HG03175 (cell line): ENCODE results near the gene NOX4.
"Not testable (repeated sequence)": the region's sequence is repeated elsewhere in the genome, so short reads cannot be mapped to it uniquely, and the experiment has no call there.

Source experiments
- ATAC-seq: cut with Tn5 transposase; IDR thresholded peaks from one replicate; pipeline ENCODE4 v1.9.1; 2021; ENCODE audit warnings: mild to moderate bottlenecking, moderate library complexity; ENCODE audit not compliant: unreplicated experiment

NOX4 gene

DNA sequence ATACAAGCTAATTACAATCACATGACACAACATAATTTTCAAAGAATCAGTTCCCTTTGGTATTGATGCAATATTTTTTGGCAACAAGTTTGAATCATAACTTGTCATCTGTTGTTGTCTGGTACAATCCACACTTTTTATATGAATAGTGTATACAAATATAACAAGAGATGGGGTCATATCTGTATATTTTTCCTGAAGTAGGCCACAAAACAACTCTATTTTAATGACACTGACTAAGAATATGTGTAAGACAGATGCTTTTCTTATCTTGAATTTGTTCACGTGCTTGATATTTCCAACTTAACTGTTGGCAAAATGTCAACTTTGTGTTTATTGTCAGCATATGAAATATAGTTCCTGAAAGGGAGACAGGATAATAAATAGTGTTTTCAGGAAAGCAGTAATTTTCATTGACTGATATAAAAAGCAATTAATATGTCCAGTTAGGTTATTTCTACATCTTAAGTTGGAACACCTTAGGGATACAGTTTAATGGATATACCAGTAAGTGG lies 27.9 kb downstream of the NOX4 start:
- no peak for ATAC-seq

DNA sequence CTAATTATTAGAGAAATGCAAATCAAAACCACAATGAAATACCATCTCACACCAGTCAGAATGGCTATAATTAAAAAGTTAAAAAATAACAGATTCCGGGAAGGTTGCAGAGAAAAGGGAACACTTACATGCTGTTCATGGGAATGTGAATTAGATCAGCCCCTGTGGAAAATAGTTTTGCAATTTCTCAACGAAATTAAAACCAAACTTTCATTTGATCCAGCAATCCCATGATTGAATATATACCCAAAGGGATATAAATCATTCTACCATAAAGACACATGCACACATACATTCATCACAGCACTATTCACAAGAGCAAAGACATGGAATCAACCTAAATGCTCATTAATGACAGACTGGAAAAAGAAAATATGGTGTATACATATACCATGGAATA lies 32.5 kb downstream of the NOX4 start:
- no peak for ATAC-seq

DNA sequence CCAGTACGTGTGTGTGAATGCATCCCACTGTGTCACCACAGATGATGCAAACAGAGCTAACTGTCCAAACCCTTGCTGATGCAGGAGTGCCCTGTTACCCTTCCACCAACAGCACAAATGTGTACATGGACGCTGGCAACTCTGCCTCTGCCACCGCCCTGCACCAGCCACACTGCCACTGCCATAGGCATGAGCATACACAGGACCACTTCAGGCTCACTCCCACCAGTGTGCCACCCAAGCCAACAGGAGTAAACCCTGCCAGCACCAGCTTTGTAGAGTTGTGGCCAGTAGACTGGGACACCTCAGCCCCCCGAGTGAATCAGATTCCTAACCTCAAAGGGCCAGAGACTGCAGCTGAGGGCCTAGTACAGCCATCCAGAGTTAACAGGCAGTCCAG lies 34.0 kb downstream of the NOX4 start:
- ATAC-seq: no peak

DNA sequence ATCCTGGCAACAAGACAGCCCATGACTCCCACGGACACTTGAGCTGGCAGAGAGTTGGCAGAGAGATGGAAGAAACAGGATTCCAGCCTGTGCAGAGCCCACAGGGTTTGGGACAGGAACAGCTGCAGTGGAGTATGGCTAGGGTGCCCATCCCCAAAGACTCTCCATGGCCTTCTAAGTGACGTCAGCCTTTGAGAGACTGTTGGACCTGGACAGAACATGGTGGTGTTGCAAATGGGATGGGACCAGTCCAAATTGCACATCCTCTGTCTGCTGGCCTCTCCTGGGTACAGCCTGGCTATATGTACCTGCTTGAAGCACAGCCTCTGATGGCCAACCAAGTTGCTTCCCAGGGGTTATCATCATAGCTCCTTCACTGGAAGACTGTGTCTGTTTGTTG lies 34.5 kb downstream of the NOX4 start:
- no peak for ATAC-seq

DNA sequence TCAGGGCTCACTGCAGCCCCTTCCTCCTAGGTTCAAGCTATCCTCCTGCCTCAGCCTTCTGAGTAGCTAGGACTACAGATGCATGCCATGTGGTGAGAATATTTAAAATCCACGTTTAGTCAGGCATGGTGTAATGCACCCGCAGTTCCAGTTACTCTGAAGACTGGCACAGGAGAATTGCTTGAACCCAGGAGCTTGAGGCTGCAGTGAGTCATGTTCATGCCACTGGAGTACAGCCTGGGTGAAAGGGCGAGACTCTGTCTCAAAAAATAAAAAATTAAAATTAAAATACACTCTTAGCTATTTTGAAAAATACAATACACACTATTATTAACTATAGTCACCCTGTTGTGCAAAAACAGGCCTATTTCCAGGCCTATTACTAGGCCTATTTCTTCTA lies 38.4 kb downstream of the NOX4 start:
- no peak for ATAC-seq

DNA sequence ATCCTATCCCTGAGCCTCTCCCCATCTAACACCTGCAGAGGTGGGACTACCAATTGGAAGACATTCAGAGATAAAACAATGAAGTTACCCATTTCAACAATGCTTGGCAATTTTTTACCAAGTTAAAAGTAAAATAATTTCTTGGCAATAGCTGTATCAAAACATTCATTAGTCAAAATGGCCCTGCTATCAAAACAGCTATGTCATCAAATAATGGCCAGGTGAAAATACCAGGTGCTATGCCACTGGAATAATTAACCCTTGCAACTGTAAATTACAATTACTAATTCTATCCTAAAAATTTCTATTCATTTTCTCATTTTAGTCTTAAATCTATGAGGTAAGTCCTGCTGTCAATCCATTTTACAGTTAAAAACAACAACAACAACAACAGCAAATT lies 43.3 kb downstream of the NOX4 start:
- no peak for ATAC-seq

DNA sequence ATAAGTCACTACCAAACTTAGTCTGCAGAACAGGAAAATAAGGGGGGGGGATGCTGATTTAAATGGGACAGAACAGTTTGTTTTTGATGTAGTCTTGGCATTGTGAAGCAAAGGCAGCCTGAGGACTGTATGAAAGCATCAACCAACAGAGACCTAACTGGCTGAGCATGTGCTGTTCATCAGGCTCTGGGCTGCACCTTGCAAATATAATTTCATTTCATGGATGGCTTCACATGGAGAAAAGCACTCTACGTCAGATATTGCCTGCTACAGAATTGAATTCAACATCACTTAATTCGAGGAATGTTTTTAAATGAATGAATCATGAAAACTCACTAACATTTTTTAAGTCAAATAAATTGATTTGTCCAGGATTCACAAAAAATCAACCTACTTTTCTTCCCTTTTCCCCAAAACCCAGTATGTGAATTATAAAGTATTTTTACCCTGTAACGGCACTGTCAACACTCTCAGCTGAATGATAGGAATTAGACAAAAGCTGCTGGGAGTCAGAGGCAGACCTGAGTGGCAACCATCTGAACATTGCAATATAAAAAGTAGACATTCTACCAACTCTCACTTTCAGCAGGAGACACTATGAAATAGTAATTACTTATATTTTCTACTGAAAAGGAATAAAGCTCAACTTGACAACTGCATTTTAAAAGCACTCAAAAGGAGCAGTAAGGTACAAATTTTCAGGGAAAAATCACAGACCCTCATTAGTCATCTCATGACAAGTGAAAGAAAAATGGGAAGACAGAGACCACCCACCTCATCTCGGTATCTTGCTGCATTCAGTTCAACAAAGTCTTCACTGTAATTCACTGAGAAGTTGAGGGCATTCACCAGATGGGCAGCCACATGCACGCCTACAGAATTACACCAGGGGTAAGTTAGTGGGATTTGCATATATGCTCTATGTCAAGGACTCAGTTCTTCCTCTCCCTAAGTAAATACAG lies 47.5 kb downstream of the NOX4 start:
- ATAC-seq: no peak

DNA sequence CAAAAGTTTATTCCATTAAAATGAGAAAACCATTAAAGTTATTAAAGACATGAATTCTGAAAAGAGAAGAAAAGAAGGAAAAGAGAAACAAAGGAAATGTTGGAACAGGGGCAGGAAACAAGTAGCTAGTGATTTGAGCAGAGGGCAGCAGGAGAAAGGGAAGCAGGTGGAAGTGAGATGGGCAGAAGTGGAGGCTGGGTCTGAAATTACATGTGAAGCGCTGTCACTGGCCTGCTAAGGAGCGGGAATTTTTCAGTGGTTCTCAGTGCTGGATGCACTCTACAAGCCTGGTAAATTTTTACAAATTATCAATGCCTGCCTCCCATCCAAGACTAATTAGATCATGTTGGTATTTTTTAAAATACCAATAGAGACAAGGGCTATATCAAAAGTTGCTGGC lies 48.4 kb downstream of the NOX4 start:
- no peak for ATAC-seq

DNA sequence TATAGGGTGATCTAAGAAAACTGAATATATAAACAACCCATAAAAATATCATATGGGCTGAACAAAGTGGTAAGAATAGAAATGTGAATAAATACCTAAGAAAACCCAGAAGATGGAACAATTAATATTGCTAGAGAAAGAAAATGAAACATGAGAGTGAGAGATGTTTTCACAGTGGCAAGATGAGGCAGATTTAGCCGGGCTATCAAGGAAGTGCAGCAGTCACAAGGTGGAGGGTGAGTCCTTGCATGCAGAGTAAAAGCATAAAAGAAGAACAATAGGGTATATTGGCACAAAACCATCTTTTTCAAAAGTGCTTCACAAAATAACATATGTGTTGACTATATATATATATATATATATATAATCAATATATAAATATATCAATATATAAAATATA lies 49.6 kb downstream of the NOX4 start:
- ATAC-seq: no peak

DNA sequence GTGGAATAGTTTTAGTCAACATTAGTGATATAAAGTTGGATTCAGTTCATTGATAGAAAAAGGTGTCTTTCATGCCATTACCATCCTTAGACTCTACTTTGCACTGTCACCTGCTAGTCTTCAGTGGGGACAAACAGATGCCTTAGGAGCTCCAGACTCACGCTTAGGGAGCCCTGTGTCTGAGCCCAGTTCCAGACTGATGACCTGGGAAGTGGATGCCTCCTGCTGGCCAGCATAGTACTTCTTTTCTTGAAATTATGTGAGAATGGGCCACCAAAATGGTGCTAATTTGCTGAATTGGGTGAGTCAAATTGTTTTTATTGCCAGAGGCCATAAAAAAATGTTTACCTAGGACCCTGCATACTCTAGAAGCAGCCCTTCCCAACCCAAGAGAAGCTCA lies 53.9 kb downstream of the NOX4 start:
- ATAC-seq: no peak

DNA sequence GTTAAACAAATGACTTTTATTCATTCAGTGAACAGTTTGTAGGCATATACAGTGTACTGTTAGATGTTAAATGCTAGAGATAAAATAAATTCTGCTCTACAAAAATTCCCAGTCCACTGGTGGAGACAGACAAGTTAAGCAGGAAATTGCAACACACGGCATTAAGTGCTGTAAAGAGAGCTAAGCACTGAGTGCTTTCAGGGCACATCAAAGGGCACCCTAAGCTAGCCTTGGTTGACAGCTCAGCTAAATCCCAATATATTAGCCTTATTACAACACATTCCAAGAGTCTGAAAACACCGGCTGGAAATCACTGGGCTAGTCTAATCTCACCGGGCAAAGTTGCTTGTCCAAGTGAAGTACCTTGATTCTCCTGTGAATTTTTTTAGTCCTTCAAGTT lies 55.1 kb downstream of the NOX4 start:
- no peak for ATAC-seq

DNA sequence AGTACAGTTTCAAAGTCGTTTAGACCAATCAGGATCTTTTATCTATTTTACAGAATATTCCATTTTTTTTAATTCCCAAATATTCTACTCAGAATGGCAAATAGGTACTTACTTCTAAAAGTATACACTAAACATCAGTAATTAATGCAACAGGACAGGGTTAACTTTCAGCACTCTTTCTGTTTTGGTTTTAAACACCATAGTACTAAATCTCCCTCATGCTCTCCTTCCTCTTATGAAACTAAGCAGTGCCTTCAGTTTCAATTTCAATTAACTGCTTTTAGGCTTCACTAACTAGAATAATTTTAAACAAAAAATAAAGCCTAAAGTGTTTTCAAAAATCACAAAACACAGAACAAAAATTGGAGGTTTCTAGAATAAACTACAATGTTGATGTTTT lies 57.9 kb downstream of the NOX4 start:
- ATAC-seq: no peak

DNA sequence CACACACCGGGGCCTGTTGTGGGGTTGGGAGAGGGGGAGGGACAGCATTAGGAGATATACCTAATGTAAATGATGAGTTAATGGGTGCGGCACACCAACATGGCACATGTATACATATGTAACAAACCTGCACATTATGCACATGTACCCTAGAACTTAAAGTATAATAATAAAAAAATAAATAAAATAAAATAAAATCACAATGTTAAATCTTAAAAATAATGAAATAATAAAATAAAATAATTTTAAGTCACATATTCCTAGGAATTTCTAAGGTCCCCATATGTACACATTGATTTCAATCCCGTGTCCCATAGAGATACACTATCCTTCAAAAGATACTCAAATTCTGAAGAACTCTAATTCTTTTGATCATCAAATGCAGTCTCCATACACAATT lies 59.0 kb downstream of the NOX4 start:
- ATAC-seq: not testable (repeated sequence)

DNA sequence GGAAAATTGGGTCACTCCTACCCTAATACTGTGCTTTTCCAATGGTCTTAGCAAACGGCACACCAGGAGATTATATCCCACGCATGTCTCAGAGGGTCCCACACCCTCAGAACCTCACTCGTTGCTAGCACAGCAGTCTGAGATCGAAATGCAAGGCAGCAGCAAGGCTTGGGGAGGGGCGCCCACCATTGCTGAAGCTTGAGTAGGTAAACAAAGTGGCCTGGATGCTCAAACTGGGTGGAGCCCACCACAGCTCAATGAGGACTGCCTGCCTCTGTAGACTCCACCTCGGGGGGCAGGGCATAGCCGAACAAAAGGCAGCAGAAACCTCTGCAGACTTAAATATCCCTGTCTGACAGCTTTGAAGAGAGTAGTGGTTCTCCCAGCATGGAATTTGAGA lies 64.7 kb downstream of the NOX4 start:
- not testable (repeated sequence) for ATAC-seq

DNA sequence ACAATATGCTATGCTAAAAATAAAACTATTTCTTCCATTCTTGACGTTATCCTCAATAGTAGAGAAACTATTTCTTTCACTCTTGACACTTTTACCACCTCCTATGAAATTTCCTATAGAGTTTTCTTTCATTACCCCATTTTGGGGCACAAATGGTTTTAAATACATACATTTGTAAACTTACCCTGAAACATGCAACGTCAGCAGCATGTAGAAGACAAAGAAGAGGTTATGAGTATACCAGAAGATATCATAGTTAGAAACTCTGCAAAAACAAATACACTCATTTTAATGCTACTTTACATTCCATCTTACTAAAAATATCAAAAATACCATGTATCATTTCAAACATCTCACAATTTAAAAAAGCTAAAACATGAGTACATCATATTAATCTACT lies 69.5 kb downstream of the NOX4 start:
- no peak for ATAC-seq

DNA sequence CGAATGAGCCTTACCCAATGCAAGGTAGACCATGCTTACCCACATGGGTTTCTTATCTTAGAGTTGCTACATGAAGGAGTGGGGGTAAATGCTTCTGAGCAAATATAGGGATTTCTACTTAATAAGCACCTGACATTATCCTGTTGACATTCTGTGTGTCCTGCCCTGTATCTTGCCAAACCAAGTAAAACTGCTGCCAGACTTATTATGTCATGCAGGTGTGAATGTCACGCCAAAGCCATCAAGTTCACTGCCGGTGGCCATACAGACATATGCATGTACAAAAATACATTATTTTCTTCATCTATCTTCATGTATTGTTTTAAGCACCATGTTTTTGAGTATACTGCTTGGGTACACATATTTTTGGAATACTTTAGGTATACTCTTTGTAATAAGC lies 70.2 kb downstream of the NOX4 start:
- no peak for ATAC-seq

DNA sequence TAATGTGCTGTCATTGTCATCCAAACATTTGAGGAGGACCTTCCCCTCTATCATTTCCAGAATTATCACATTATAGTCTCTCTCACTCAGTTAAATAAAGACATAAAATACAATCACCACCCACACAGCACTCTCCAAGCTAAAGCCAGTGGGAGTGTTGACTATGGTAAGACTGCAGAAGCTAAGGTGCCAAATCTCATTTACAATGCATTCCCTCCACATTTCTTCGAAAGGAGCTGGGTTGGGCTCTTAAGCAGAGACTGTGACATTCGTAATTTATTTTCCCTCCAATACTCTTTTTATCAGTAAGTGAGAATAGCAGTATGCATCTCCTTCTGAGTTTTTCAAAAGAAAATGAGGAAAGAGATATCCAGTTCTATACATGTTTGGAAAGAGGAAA lies 74.2 kb downstream of the NOX4 start:
- no peak for ATAC-seq

DNA sequence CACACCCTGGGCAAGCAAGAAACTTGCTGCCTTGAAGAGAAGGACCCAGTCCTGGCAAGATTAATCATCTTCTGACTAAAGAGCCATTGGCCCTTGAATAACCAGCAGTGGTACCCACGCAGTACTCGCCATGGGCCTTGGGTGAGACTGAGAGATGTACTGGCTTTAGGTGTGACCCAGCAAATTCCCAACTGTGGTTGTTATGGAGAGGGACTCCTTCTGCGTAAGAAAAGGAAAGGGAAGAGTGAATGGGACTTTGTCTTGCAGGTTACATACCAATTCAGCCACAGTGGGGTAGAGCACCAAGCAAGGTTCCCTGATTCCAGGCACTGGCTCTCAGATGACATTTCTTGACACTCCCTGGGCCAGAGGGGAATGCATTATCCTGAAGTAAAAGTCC lies 80.1 kb downstream of the NOX4 start:
- ATAC-seq: not testable (repeated sequence)

DNA sequence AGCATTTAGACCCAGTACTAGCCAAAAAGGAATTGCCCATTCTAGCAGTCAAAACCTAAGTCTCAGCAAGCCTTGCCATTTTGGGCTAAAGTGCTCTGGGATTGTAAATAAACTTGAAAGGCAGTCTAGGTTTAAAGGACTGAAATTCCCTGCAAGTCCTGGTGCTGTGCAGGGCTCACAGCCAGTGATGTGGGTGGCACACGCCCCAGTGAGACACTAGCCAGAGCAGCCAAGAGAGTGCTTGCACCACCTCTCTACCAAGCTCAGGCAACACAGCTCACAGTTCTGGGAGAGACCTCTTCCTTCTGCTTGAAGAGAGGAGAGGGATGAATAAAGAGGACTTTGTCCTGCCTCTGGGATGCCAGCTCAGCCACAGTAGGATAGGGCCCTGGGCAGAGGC lies 80.5 kb downstream of the NOX4 start:
- not testable (repeated sequence) for ATAC-seq

DNA sequence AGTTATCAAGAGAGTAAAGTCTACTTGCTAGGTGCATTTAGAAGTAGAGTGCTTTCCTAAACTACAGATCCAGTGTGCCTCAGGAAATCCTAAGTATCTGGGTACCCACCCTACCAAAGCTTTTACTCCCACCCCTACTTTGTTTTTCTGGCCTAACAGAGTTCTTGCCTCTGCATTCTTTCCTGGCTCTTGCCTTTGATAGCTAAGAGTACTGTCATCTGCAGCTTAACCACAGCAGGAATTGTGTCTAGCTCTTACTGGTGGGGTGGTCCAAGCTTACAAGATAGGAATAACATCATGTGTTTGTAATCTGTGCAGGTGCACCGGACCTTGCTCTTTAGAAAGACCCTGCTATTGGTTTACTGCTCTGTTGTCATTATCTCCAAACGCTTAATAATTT lies 82.7 kb downstream of the NOX4 start:
- ATAC-seq: not testable (repeated sequence)

DNA sequence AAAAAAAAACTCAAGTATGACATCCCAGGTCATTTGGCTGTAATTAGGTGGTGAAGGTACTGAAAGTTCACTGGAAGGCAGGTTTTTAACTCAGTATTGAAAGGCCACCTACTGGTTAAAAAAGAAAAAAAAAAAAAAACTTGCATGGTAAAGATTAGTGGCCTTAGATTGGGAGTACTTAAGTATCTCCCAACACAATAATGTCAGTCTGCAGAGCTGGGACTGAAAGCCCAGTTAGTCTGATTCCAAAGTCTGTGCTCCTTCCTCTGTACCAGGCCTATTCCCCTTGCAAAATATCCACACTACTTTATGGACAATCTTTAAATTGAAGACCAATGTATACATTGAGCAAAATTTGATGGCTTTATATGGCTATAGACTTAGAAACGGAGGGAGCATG lies 85.5 kb downstream of the NOX4 start:
- no peak for ATAC-seq

DNA sequence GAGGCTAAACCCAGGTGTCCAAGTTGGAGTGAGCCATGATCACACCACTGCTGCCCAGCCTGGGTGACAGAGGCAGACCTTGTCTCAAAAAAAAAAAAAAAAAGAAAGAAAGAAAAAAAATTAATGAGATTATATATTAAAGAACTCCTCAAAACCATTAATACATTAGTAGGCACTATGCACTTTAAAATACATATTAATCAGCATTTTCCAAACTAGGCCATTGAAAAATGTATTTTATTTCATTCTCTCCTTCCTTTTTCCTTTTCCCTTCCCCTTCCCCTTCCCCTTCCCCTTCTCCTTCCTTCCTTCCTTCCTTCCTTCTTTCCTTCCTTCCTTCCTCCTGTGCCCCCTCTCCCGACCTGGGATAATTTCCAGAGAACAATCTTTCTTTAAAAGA lies 99.5 kb downstream of the NOX4 start:
- ATAC-seq: not testable (repeated sequence)

DNA sequence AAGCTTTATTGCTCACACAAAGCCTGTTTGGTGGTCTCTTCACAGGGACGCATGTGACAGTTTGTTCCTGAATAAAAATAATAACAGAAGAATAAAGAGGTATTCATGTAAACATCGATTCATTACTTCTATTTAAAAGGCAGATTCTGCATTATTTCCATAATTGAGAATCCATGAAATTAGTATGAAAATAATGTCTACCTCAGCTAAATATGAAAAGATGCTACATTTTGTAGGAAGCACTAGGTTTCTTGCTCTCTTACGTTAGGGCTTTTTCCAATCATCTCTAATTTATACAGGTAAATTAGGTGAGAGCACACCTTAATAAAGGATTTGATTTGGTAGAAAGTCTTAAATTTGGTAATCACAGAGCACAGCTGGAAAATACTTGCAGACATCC lies 103.7 kb downstream of the NOX4 start:
- not testable (repeated sequence) for ATAC-seq
